ENCODE data around the gene ASCL5.

DNA sequence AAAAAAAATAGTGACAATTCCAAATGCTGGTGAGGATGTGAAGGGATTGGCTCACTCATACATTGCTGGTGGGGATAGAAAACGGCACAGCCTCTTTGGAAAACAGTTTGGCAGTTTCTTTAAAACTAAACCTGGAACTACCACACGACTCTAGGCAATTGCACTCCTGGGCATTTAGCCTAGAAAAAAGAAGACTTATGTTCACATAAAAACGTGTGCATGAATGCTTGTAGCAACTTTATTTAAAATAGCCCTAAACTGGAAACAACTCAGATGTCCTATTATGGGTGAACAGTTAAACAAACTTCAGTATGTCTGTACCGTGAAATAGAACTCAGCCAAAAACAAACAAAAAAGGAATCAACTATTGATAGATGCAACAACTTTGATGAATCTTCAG, 36.7 kb upstream of the ASCL5 start:
- TF ChIP-seq, protein P1, sequence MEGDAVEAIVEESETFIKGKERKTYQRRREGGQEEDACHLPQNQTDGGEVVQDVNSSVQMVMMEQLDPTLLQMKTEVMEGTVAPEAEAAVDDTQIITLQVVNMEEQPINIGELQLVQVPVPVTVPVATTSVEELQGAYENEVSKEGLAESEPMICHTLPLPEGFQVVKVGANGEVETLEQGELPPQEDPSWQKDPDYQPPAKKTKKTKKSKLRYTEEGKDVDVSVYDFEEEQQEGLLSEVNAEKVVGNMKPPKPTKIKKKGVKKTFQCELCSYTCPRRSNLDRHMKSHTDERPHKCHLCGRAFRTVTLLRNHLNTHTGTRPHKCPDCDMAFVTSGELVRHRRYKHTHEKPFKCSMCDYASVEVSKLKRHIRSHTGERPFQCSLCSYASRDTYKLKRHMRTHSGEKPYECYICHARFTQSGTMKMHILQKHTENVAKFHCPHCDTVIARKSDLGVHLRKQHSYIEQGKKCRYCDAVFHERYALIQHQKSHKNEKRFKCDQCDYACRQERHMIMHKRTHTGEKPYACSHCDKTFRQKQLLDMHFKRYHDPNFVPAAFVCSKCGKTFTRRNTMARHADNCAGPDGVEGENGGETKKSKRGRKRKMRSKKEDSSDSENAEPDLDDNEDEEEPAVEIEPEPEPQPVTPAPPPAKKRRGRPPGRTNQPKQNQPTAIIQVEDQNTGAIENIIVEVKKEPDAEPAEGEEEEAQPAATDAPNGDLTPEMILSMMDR (conservative IDR thresholded peaks at IDR 0.05), result no peak
- TF ChIP-seq EZH2 (IDR thresholded peaks at IDR 0.05; ENCODE audit: low read depth), result no peak

All from PC-9 (cell line).